ENCODE results near the gene CTTNBP2.

The CTTNBP2 gene

GRCh38 chr7:117869374-117869773 is 3.9 kb downstream of the CTTNBP2 start:
- no peak overlapping the region for H3K9ac ChIP-seq (ENCODE audit: low read length)
- no peaks in the 10 kb centered on the region for H3K79me2 ChIP-seq (ENCODE audit: low read length)
- H3K9me2 ChIP-seq (replicated peaks; ENCODE audit: insufficient read depth, low read length), result no peaks in the 10 kb centered on the region
- no peak overlapping the region for H3K27ac ChIP-seq (ENCODE audit: low read length)
- H3K36me3 ChIP-seq (replicated peaks; ENCODE audit: insufficient read depth, low read length), result no peaks in the 10 kb centered on the region
- no peaks in the 10 kb centered on the region for H3F3A ChIP-seq (ENCODE audit: insufficient read depth, low read length)
- no peak overlapping the region for H3K4me2 ChIP-seq (ENCODE audit: low read depth, low read length)
- H3K4me3 ChIP-seq (ENCODE audit: low read length), result no peak overlapping the region
- H3K9me3 ChIP-seq (replicated peaks; ENCODE audit: insufficient read depth, low read length), result no peaks in the 10 kb centered on the region
- no peaks in the 10 kb centered on the region for H4K20me1 ChIP-seq (ENCODE audit: insufficient read depth, low read length)
- no peak for DNase-seq
- H3K27me3 ChIP-seq (replicated peaks; ENCODE audit: insufficient read depth, low read length), result peaks cover 5% of the 10 kb centered on the region; the same call in 1 of the 2 replicates
- H3K4me1 ChIP-seq (ENCODE audit: low read length), result 0 out of 2 replicates have a peak, but pooled peaks cover 4% of the 10 kb centered on the region
- no peak overlapping the region for H2AFZ ChIP-seq (ENCODE audit: low read length)
- no peak for TF ChIP-seq EZH2 (optimal IDR thresholded peaks at IDR 0.05; ENCODE audit: low read depth, low read length)
- TF ChIP-seq EZH2phosphoT487 (IDR thresholded peaks at IDR 0.05; ENCODE audit: low read length), result no peak
- no peak for TF ChIP-seq CTCF (IDR thresholded peaks at IDR 0.05; ENCODE audit: low read length)

- TF ChIP-seq EZH2phosphoT487 (IDR thresholded peaks at IDR 0.05; ENCODE audit: low read length) (no peak), CTCF (IDR thresholded peaks at IDR 0.05; ENCODE audit: low read length) (no peak), EZH2 (optimal IDR thresholded peaks at IDR 0.05; ENCODE audit: low read depth, low read length) (no peak)
- Histone ChIP-seq H4K20me1 (ENCODE audit: insufficient read depth, low read length) (no peaks in the 10 kb centered on the region), H3K4me1 (ENCODE audit: low read length) (no peaks in the 10 kb centered on the region), H3K9ac (ENCODE audit: low read length) (no peak overlapping the region), H3K9me3 (replicated peaks; ENCODE audit: insufficient read depth, low read length) (no peaks in the 10 kb centered on the region), H2AFZ (ENCODE audit: low read length) (no peak overlapping the region), H3K27me3 (replicated peaks; ENCODE audit: insufficient read depth, low read length) (no peaks in the 10 kb centered on the region), H3K27ac (ENCODE audit: low read length) (no peak overlapping the region), H3K36me3 (replicated peaks; ENCODE audit: insufficient read depth, low read length) (no peaks in the 10 kb centered on the region), H3K9me2 (replicated peaks; ENCODE audit: insufficient read depth, low read length) (no peaks in the 10 kb centered on the region), H3F3A (ENCODE audit: insufficient read depth, low read length) (no peaks in the 10 kb centered on the region), H3K4me2 (ENCODE audit: low read depth, low read length) (no peak overlapping the region), H3K79me2 (ENCODE audit: low read length) (no peaks in the 10 kb centered on the region), H3K4me3 (ENCODE audit: low read length) (no peak overlapping the region)
- no peak for DNase-seq
Measured at GRCh38 chr7:117863618-117864017, 9.6 kb downstream of the CTTNBP2 start.

- Histone ChIP-seq H2AFZ (ENCODE audit: low read length) (no peak overlapping the region), H3K4me1 (ENCODE audit: low read length) (no peaks in the 10 kb centered on the region), H3K79me2 (ENCODE audit: low read length) (no peaks in the 10 kb centered on the region), H3K9me3 (replicated peaks; ENCODE audit: insufficient read depth, low read length) (no peaks in the 10 kb centered on the region), H3K4me2 (ENCODE audit: low read depth, low read length) (no peak overlapping the region), H3K9me2 (replicated peaks; ENCODE audit: insufficient read depth, low read length) (no peaks in the 10 kb centered on the region), H3K9ac (ENCODE audit: low read length) (no peak overlapping the region), H3F3A (ENCODE audit: insufficient read depth, low read length) (no peaks in the 10 kb centered on the region), H3K36me3 (replicated peaks; ENCODE audit: insufficient read depth, low read length) (no peaks in the 10 kb centered on the region), H3K27ac (ENCODE audit: low read length) (no peak overlapping the region), H3K4me3 (ENCODE audit: low read length) (no peak overlapping the region), H4K20me1 (ENCODE audit: insufficient read depth, low read length) (no peaks in the 10 kb centered on the region), H3K27me3 (replicated peaks; ENCODE audit: insufficient read depth, low read length) (no peaks in the 10 kb centered on the region)
- DNase-seq, result no peak
- no peak for TF ChIP-seq EZH2 (optimal IDR thresholded peaks at IDR 0.05; ENCODE audit: low read depth, low read length)
- TF ChIP-seq CTCF (IDR thresholded peaks at IDR 0.05; ENCODE audit: low read length), result no peak
- no peak for TF ChIP-seq EZH2phosphoT487 (IDR thresholded peaks at IDR 0.05; ENCODE audit: low read length)
Measured at GRCh38 chr7:117862378-117862777, 10.9 kb downstream of the CTTNBP2 start.
